NCI-H345 (cell line): ENCODE data around the gene TMEM235.

Experiments used
- DNase-seq: peaks from one replicate; lab custom pipeline; 2025; lab: John Stamatoyannopoulos, UW

TMEM235 gene

GRCh38 chr17:78272181-78272913 lies 40.9 kb downstream of the TMEM235 start:
- DNase-seq: peak; percentile 30

- DNase-seq: no peak
Observed at GRCh38 chr17:78272914-78273258, 41.5 kb downstream of the TMEM235 start.

- DNase-seq: no peak
Observed at GRCh38 chr17:78273813-78274212, 42.4 kb downstream of the TMEM235 start.

GRCh38 chr17:78275355-78275754 lies 43.9 kb downstream of the TMEM235 start:
- no peak for DNase-seq

- no peak for DNase-seq
Observed at GRCh38 chr17:78276098-78276887, 44.9 kb downstream of the TMEM235 start.

- no peak for DNase-seq
Observed at GRCh38 chr17:78278139-78278741, 46.8 kb downstream of the TMEM235 start.

- no peak for DNase-seq
Observed at GRCh38 chr17:78279360-78279990, 48.0 kb downstream of the TMEM235 start.

- no peak for DNase-seq
Observed at GRCh38 chr17:78281249-78281845, 49.9 kb downstream of the TMEM235 start.

- no peak for DNase-seq
Observed at GRCh38 chr17:78284146-78284545, 52.7 kb downstream of the TMEM235 start.

- no peak for DNase-seq
Observed at GRCh38 chr17:78289004-78289403, 57.6 kb downstream of the TMEM235 start.

GRCh38 chr17:78289802-78290363 lies 58.5 kb downstream of the TMEM235 start:
- DNase-seq: peak; percentile 77
